ENCODE measurements around the gene SHPK. TPM values are rescaled to one million over a fixed set of nuclear protein-coding genes. Genes with fewer than 3 reads are reported as not detected.
A peak's percentile ranks its signal among the peaks of the same experiment; 100 is the strongest.

The SHPK gene
- total and polyA plus RNA-seq, 9 donors, result 6.3 to 9.3 (median 7.7) TPM

DNA sequence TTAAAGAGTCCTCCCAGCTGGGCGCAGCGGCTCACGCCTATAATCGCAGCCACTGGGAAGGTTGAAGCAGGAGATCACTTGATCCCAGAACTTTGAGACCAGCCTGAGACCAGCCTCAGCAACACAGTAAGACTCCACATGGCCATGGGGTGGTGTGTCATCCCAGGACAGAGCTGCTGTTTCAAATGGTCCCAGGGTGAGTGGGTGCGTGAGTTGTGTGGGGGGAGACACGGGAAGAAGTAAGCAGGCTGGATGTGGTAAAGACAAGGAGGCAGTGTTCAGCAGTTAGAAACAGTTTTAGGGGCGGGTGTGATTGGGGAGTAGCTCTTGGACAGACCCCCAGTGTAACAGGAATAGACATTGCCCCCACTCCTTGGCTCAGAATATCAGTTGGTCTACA lies 3.8 kb downstream of the SHPK start:
- H3K27ac ChIP-seq (ENCODE audit: low read length), result no peak overlapping the region
- H3K4me3 ChIP-seq (ENCODE audit: low read length), result no peak overlapping the region
- peaks cover 35% of the 10 kb centered on the region for H3K36me3 ChIP-seq (ENCODE audit: control insufficient read depth, insufficient read depth, low read length)
- DNase-seq, result no peak
- 98% methylated on average over 4 of the region's 7 CpGs for WGBS (ENCODE audit: insufficient coverage)
- peaks cover 10% of the 10 kb centered on the region for H3K4me1 ChIP-seq (ENCODE audit: control insufficient read depth, insufficient read depth, low read length)
- H3K27me3 ChIP-seq (ENCODE audit: control insufficient read depth, insufficient read depth, low read length), result no peaks in the 10 kb centered on the region
- H3K9me3 ChIP-seq (replicated peaks; ENCODE audit: control insufficient read depth, low read depth, low read length), result no peaks in the 10 kb centered on the region

DNA sequence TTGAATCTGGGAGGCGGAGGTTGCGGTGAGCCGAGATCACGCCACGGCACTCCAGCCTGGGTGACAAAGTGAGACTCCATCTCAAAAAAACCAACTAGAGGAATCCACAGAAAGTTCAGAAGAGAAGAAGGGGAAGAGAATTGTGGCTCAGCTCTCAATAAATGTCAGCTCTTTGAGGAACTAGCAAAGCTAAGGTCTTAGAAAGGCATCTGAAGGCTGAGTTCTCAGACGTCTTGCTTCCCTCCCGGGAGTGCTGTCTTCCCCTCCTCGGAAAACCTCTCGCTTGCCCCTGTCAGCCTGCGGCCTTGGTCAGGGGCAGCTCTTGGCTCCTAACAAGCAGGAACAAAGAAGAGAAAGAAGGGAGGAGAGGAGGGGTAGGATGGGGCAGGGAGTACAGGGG lies 5.3 kb downstream of the SHPK start:
- H3K4me1 ChIP-seq (ENCODE audit: control insufficient read depth, insufficient read depth, low read length), result peaks cover 7% of the 10 kb centered on the region

DNA sequence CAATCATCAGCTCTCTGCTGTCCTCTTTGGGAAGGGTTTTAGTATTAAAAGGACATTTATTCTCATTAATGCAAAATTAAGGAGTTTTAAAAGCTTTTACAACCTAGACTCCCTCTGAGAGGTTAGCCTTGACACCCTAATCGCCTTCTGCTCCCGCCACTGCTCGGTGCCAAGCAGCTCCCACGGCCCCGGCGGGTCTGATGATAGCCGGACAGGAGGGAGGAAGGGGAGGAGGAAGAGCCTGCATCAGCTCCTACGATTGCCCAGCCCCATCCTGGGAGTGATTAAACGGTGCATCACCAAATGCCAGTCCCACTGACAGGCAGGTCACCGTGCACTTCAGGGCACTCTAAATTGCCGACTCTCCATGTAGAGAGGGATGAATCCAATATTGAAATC lies 8.3 kb downstream of the SHPK start:
- H3K36me3 ChIP-seq (ENCODE audit: control insufficient read depth, insufficient read depth, low read length), result peaks cover 61% of the 10 kb centered on the region
- 92% methylated on average over 6 of the region's 11 CpGs for WGBS (ENCODE audit: insufficient coverage)
- no peak overlapping the region for H3K4me3 ChIP-seq (ENCODE audit: low read length)
- peaks cover 10% of the 10 kb centered on the region for H3K4me1 ChIP-seq (ENCODE audit: control insufficient read depth, insufficient read depth, low read length)
- no peak for DNase-seq
- no peaks in the 10 kb centered on the region for H3K9me3 ChIP-seq (replicated peaks; ENCODE audit: control insufficient read depth, low read depth, low read length)
- H3K27me3 ChIP-seq (ENCODE audit: control insufficient read depth, insufficient read depth, low read length), result no peaks in the 10 kb centered on the region
- peak overlapping the region; percentile 13 for H3K27ac ChIP-seq (ENCODE audit: low read length)

More for the DNA sequence above, 5.3 kb downstream of the SHPK start:
- Histone ChIP-seq H3K9me3 (replicated peaks; ENCODE audit: control insufficient read depth, low read depth, low read length) (no peaks in the 10 kb centered on the region), H3K27ac (ENCODE audit: low read length) (no peak overlapping the region), H3K27me3 (ENCODE audit: control insufficient read depth, insufficient read depth, low read length) (no peaks in the 10 kb centered on the region), H3K36me3 (ENCODE audit: control insufficient read depth, insufficient read depth, low read length) (peaks cover 38% of the 10 kb centered on the region), H3K4me3 (ENCODE audit: low read length) (no peak overlapping the region)
- 48% methylated on average over 3 of the region's 10 CpGs for WGBS (ENCODE audit: insufficient coverage)
- DNase-seq, result no peak

DNA sequence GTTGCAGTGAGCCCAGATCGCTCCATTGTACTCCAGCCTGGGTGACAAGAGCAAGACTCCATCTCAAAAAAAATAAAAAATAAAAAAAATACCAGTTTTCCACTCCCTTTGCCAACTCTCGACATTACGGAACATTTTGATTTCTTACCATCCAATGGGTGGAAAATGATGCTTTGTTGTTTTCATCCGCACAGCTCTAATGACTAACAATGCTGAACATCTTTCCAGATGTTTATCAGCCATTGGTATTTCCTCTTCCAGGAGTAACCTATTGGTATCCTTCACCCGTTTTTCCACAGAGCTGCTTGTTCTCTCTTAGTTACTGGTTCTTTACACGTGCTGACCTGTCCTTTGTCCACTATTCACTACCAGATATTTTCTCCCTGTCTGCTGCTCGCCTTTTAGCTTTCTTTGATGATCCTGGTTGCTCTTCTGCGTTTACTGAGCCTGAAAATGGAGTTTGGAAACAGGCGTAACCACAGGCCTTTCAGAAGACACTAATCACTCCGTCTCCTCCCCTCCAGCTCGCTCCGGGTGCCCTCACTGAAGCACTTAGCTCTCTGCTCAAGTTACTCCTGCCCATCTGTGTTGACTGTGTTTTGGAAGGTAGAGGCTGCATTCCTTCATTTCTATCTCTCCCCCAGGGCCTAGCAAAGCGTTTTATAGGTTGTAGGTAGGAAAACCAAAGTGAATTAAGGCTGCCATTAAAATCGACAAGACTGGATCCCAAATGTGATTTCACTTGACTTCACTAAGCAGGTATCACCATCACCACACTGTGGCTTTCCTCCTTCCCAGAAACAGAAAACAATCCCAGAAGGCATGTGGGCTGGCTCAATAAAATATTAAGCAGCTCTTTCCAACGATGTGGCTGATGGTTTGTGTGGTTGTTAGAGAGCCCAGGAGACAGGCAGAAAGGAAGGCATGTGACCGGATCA lies 8.9 kb downstream of the SHPK start:
- Histone ChIP-seq H3K4me1 (ENCODE audit: control insufficient read depth, insufficient read depth, low read length) (peaks cover 10% of the 10 kb centered on the region), H3K27ac (ENCODE audit: low read length) (peak overlapping the region; percentile 53), H3K27me3 (ENCODE audit: control insufficient read depth, insufficient read depth, low read length) (no peaks in the 10 kb centered on the region), H3K4me3 (ENCODE audit: low read length) (no peak overlapping the region), H3K36me3 (ENCODE audit: control insufficient read depth, insufficient read depth, low read length) (peaks cover 59% of the 10 kb centered on the region), H3K9me3 (replicated peaks; ENCODE audit: control insufficient read depth, low read depth, low read length) (no peaks in the 10 kb centered on the region)
- peak; percentile 39 for DNase-seq
- 75% methylated on average over 7 of the region's 16 CpGs for WGBS (ENCODE audit: insufficient coverage)

GRCh38 chr17:3622977-3623594 lies 13.0 kb downstream of the SHPK start:
- WGBS (ENCODE audit: insufficient coverage), result 92% methylated on average over 16 of the region's 16 CpGs
- H3K9me3 ChIP-seq (replicated peaks; ENCODE audit: control insufficient read depth, low read depth, low read length), result no peaks in the 10 kb centered on the region

GRCh38 chr17:3621146-3621720 lies 14.8 kb downstream of the SHPK start:
- Histone ChIP-seq H3K4me1 (ENCODE audit: control insufficient read depth, insufficient read depth, low read length) (peaks cover 10% of the 10 kb centered on the region), H3K36me3 (ENCODE audit: control insufficient read depth, insufficient read depth, low read length) (peaks cover 63% of the 10 kb centered on the region), H3K27me3 (ENCODE audit: control insufficient read depth, insufficient read depth, low read length) (no peaks in the 10 kb centered on the region), H3K9me3 (replicated peaks; ENCODE audit: control insufficient read depth, low read depth, low read length) (peaks cover 4% of the 10 kb centered on the region), H3K4me3 (ENCODE audit: low read length) (no peak overlapping the region), H3K27ac (ENCODE audit: low read length) (no peak overlapping the region)
- WGBS (ENCODE audit: insufficient coverage), result 91% methylated on average over 8 of the region's 8 CpGs
- DNase-seq, result no peak

More at GRCh38 chr17:3622977-3623594, 13.0 kb downstream of the SHPK start:
- Histone ChIP-seq H3K36me3 (ENCODE audit: control insufficient read depth, insufficient read depth, low read length) (peaks cover 59% of the 10 kb centered on the region), H3K27ac (ENCODE audit: low read length) (no peak overlapping the region), H3K4me1 (ENCODE audit: control insufficient read depth, insufficient read depth, low read length) (peaks cover 10% of the 10 kb centered on the region), H3K4me3 (ENCODE audit: low read length) (no peak overlapping the region), H3K27me3 (ENCODE audit: control insufficient read depth, insufficient read depth, low read length) (no peaks in the 10 kb centered on the region)
- no peak for DNase-seq

DNA sequence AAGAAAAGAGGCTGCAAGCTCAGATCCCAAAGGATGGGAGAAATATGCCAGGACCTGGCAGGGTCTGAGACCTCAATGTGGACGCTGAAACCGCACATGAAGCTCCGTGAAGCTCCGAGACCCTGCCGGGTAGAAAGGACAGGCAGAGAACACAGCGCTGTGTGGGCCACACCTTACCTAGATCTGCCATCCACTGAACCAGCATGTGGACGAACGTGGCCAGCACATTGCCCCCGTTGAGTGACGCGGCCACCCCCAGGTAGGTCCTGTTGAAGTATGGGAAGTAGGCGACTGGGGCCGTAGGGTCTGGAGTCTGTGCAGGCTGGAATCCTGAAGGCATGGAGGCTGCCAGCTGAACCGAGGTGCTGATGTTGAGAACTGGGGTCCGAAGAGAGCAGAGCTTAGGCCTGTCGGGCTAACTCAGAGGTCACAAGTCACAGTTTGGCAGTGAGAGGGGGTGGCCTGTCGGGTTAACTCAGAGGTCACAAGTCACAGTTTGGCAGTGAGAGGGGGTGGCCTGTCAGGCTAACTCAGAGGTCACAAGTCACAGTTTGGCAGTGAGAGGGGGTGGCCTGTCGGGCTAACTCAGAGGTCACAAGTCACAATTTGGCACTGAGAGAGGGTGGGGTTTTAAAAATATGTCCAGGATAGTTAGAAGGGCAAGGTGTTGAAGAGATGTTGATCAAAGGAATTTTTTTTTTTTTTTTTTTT lies 20.7 kb downstream of the SHPK start:
- 95% methylated on average over 18 of the region's 18 CpGs for WGBS (ENCODE audit: insufficient coverage)
- H3K9me3 ChIP-seq (replicated peaks; ENCODE audit: control insufficient read depth, low read depth, low read length), result peaks cover 4% of the 10 kb centered on the region
- DNase-seq, result no peak
- no peaks in the 10 kb centered on the region for H3K4me1 ChIP-seq (ENCODE audit: control insufficient read depth, insufficient read depth, low read length)
- no peak overlapping the region for H3K4me3 ChIP-seq (ENCODE audit: low read length)
- peaks cover 60% of the 10 kb centered on the region for H3K36me3 ChIP-seq (ENCODE audit: control insufficient read depth, insufficient read depth, low read length)
- H3K27me3 ChIP-seq (ENCODE audit: control insufficient read depth, insufficient read depth, low read length), result no peaks in the 10 kb centered on the region
- H3K27ac ChIP-seq (ENCODE audit: low read length), result no peak overlapping the region

- H3K36me3 ChIP-seq (ENCODE audit: control insufficient read depth, insufficient read depth, low read length), result peaks cover 70% of the 10 kb centered on the region
- no peak for DNase-seq
- 93% methylated on average over 3 of the region's 6 CpGs for WGBS (ENCODE audit: insufficient coverage)
- H3K27me3 ChIP-seq (ENCODE audit: control insufficient read depth, insufficient read depth, low read length), result no peaks in the 10 kb centered on the region
- H3K9me3 ChIP-seq (replicated peaks; ENCODE audit: control insufficient read depth, low read depth, low read length), result peaks cover 4% of the 10 kb centered on the region
- H3K27ac ChIP-seq (ENCODE audit: low read length), result no peak overlapping the region
- no peaks in the 10 kb centered on the region for H3K4me1 ChIP-seq (ENCODE audit: control insufficient read depth, insufficient read depth, low read length)
- H3K4me3 ChIP-seq (ENCODE audit: low read length), result no peak overlapping the region
Observed at GRCh38 chr17:3613124-3613523, 22.9 kb downstream of the SHPK start.

DNA sequence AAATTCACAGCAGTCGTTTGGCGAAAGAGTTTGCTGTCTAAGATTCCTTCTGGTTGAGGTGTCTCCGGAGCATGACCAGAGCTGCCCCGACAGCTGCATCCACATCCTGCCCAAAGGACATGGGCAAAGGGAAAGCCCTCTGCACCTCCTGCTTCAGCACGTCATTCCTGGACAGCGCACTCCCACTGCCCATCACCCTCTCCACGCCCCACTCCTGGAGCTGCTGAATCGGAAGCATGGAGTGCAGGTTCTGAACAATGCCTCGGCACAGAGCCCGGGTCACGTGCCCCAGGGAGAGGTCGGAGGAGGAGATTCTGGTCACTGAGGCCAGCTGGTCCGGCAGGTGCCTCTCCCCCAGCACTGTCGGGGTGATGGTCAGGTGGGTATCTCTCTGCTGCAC lies 25.5 kb downstream of the SHPK start:
- no peak overlapping the region for H3K4me3 ChIP-seq (ENCODE audit: low read length)
- no peaks in the 10 kb centered on the region for H3K4me1 ChIP-seq (ENCODE audit: control insufficient read depth, insufficient read depth, low read length)
- H3K36me3 ChIP-seq (ENCODE audit: control insufficient read depth, insufficient read depth, low read length), result peaks cover 61% of the 10 kb centered on the region
- H3K9me3 ChIP-seq (replicated peaks; ENCODE audit: control insufficient read depth, low read depth, low read length), result no peaks in the 10 kb centered on the region
- H3K27me3 ChIP-seq (ENCODE audit: control insufficient read depth, insufficient read depth, low read length), result no peaks in the 10 kb centered on the region
- 90% methylated on average over 11 of the region's 14 CpGs for WGBS (ENCODE audit: insufficient coverage)
- no peak for DNase-seq
- H3K27ac ChIP-seq (ENCODE audit: low read length), result no peak overlapping the region

DNA sequence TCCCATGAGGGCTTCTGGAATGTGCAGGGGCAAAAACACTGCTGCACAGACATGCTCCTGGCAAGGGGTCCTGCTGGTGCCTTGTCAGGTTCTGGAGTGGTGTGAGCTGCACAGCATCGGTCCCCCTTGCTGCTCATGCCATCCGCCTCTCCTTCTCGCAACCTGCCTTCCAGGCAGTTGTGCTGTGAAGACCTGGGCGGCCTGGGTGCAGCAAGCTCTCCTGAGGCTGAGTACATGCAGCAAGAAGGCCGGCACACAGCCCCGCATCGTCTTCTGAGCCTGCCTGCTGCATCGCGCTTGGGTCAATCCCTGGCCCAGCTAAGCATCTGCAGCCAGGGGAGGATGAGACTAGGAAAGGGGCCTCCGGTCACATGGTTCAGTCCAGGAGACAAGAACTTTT lies 26.4 kb downstream of the SHPK start:
- 93% methylated on average over 10 of the region's 10 CpGs for WGBS (ENCODE audit: insufficient coverage)
- H3K4me1 ChIP-seq (ENCODE audit: control insufficient read depth, insufficient read depth, low read length), result no peaks in the 10 kb centered on the region
- peaks cover 52% of the 10 kb centered on the region for H3K36me3 ChIP-seq (ENCODE audit: control insufficient read depth, insufficient read depth, low read length)
- H3K9me3 ChIP-seq (replicated peaks; ENCODE audit: control insufficient read depth, low read depth, low read length), result no peaks in the 10 kb centered on the region
- no peaks in the 10 kb centered on the region for H3K27me3 ChIP-seq (ENCODE audit: control insufficient read depth, insufficient read depth, low read length)
- no peak overlapping the region for H3K27ac ChIP-seq (ENCODE audit: low read length)
- no peak for DNase-seq
- no peak overlapping the region for H3K4me3 ChIP-seq (ENCODE audit: low read length)
